NCI-H1105 (cell line): ENCODE results near the gene RGL1.
A peak's percentile ranks its signal among the peaks of the same experiment; 100 is the strongest.
"Not testable (repeated sequence)": the region's sequence is repeated elsewhere in the genome, so short reads cannot be mapped to it uniquely, and the experiment has no call there.

Experiments
- DNase-seq: peaks from one replicate; lab custom pipeline; 2025; lab: John Stamatoyannopoulos, UW

RGL1 gene

DNA sequence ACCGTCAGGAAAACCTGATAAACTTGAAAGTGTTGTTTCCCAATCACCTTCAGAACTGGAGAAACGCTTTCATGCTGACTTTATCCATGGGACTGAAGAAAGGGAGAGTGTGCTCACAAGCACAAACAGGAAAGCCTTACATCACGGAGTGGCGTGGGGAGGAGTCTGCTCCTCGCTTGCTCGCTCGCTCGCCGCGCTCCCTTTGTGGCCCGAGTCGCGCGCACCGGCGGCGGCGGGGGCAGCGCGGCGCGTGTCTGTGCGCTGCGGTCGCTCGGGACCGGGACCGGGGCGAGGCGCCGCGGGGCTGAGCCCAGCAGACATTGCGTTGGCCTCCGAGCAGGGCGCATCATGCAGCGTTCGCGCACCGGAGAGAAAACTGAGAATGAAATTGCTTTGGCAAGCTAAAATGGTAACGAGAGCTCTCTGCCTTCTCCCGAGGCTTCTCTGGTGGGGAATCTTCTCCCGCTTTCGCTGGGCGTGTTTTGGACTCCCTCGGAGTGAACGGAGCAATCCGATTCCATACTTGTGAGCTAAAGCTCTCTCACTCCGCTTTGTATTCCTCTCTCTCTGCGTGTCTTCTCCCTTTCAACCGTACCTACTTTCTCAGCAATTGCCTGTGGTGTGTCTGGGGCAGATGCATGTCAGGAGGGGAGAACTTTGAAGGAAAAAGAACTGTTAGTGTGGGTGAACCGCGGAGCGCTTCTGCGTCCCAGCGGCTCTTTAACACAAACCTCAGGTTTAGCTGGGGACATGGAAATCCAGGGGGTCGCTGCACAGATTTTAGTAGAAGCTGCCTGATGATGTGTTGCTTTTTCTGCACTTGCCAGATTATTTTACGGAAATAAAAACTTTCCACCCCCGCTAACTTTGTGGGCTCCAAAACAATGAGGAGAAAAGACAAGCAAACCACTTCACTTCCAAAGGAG, at the start of gene RGL1:
Gene RGL1 (plus strand): TSS at position 205 of the 926 bp plus-strand sequence. CDS start 178 bp downstream, at position 383.
- DNase-seq: peak; percentile 44

DNA sequence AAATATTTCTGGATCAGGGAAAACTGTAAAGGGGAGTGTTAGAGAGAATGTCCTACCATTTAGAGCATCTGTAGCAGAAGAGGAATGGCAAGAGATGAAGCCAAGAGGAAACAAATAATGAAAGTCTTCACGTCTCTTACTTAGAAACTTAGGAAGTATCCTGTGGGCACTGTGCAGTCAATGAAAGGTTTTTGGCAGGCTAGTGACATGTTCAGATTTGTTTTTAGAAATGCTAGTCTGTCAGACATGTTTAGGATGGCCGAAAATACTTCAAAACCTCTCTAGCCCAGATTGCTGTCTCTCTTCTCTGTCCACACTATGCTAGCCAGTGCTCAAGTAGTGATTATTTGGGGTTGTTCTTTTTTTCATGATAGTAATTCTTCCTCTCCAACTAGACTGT, 48.6 kb upstream of the RGL1 start:
- DNase-seq: no peak

DNA sequence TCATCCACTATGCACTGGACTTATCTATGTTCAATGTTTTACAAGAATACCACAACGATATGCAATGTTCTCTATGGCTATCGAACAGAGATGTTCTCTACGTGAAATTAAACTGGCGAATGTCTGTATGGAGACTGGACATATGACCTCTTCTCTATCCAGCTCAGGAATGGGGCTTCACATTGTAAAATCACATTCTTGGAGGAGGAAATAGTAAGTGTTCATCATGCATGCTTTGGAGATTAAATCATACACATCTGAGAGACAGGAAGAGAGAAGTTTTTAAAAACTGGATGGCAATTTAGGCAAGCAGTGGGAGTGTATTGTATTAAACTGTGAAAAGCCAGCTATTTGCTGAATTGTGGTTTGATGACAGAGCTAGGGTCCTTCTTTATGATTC, 47.9 kb upstream of the RGL1 start:
- no peak for DNase-seq

DNA sequence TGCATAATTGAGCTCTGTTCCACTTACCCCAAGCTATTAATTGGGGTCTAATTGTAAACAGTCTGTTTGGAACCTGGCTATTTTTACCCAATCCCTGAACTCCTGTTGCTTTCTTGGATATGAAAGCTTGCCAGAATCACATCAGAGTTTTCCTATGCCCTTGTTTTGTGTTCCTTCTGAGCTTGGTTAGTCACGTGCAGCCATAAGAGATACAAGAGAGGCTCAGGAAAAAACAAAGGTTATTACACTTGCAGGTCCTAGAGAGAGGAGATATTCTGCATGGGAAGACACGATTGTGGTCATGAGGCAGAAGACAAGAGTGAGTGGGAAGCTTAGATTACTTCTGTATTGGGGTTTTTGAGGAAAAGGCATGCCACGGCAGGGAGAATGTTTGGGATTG, 46.0 kb upstream of the RGL1 start:
- DNase-seq: no peak

DNA sequence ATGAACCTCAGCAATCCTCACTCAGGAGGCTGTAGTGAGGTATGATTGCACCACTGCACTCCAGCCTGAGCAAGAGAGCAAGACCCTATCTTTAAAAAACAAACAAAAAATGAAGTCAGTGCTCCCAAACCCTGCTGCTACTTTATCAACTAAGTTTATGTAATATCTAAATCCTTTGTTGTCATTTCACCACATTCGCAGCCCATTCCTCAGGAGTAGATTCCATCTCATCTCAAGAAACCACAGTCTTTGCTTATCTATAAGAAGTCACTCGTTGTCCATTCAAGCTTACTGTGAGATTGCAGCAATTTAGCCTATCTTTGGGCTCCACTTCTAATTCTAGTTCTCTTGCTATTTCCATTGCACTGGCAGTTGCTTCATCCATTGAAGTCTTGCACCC, 44.3 kb upstream of the RGL1 start:
- no peak for DNase-seq

DNA sequence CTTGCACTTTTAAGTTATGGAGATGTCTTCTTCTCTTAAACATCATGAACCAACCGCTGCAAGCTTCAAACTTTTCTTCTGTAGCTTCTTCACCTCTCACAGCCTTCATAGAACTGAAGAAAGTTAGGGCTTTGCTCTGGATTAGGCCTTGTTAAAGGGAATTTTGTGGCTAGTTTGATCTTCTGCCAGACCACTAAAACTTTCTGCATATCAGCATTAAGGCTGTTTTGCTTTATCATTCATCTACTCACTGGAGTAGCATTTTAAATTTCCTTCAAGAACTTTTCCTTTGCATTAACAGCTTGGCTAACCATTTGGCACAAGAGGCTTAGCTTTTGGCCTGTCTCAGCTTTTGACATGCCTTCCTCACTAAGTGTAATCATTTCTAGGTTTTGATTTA, 43.0 kb upstream of the RGL1 start:
- DNase-seq: no peak

DNA sequence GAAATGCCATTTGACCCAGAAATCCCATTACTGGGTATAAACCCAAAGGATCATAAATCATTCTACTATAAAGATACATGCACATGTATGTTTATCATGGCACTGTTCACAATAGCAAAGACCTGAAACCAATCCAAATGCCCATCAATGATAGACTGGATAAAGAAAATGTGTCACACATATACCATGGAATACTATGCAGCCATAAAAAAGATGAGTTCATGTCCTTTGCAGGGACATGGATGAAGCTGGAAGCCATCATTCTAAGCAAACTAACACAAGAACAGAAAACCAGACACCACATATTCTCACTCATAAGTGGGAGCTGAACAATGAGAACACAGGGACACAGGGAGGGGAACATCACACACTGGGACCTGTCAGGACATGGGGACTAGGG, 42.1 kb upstream of the RGL1 start:
- DNase-seq: not testable (repeated sequence)

DNA sequence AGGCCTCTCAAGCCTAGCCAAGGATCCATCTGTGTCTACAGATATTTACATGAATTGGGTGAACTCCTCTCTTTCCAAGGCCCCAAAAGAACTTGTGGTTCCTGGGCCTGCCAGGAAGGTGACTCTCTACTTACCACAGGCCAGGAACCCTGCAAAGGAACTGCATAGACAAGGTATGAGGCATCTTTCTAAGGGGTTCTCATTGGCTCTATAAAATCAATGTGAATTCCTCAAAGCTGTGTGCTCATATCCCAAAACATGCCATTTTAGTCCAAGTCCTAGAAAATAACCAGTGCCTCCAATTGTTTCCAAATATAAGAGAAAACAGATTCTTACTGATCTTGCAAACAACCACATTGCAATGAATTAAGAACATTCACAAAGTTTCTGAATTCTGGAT, 39.9 kb upstream of the RGL1 start:
- no peak for DNase-seq

DNA sequence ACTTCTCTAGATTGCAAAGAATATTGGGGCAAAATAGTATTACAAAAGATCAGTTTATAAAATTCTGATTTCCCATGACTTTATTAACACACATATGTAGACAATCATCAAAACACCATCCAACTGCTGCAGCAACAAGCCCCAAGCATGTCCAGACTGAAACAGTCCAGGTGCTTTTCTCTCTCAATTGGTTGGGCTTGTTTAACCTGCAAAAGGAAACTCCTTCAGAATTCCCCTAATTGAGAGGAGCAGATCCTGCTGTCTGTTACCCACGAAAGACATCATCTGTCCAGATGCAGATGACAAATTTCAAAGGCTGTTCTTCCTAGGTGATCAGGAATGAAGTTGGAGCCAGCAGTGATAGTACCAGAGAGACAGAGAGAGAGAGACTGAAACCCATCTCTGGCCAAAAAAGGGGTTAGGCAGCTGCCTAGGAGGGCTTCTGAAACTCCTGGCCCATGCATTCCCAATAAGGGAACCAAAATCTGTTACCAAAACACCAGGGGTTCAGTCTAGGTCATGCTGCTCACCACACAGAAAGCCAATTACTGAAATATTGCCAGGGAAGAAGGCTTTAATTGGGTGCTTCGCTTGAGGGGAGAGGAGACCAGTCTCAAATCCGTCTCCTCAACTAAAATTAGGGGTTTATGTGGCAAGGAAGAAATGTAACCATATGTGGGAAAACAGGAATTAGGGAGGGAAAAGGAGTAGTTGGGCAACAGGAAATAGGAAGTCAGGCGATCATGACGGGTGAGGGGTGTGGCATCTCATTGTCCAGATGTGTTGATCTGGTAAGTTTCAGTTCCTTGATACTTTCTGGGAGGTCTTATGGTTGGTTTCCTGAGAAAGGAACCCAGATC, 34.7 kb upstream of the RGL1 start:
- DNase-seq: no peak

DNA sequence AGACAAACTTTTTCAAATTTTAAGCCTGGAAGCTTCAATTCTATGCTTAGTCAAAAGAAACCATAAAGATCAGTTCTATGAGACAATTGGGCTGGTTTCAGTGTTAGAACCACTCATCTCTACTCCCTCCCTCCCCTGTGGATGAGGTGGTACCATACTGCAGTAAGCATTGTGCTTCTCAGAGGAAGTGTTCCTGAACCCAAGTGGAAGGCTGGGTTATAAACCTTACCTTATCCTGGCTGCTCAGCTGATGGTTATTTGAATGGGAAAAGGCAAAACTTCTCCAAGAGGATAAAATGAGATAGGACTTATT, 34.1 kb upstream of the RGL1 start:
- no peak for DNase-seq

DNA sequence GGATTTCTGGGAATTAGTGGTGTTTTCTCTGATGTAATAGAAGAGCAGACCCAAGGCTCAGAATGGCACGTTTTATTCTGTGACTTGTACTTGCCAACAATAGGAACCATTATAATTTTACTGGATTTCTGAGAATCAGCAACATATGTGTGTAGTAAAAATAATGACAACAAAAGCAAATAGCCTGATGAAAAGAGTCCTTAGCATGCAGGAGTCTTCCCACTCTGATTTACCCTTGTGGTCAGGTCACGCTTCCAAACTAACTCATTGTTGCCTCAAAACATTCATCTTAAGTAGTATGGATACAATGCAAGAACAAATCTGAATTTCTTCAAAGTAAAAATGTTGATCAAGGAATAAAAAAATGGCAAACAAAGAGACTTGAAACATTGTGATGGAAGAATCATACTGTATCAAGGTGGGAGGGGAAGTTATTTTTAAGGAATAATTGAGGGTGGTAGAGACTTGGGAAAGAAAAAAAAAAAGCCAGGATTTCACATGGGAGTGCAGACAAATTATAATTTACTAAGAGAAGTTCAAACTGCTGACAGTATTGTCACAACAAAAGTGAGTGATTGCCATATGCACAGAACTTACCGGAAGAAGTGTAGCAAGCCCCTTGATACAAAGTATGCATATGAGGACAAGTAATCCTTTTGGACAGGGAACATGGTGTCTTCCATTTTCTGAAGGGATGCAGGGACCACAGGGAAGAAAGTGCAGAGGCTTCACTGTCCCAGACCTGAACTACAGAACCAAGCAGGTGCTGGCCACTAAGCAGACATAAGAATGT, 31.2 kb upstream of the RGL1 start:
- no peak for DNase-seq

DNA sequence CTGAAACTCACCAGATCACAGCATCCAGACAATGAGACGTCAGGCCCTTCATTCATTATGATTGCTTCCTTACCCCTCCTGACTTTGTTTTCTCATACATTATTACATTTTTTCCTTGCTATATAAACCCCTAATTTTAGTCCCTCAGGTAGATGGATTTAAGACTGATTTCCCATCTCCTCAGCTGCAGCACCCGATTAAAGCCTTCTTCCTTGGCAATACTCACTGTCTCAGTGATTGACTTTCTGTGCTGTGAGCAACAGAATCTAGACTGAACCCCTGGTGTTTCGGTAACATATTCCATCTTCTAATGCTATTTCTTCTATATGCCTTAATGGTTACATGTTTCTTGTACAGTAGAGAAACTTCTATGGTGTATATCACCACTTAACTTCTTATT, 30.0 kb upstream of the RGL1 start:
- DNase-seq: no peak

DNA sequence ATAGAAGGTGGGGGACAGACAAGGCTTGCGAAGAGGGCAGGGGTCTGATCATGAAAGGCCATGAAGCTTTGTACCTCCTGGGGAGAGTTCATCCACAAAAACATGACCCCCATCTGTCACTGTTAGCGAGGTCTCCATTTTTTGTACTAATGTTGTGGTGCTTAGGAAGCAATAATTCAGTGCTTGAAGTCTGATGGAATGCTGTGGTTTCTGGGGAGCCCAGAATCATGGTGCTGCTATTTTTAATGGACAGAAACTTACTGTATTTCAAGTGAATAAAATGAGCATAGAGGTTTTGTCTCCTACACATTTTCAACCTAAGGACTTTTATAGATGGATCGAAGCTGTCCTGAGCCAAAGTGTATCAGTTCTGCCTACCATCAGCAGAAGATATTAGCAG, 28.2 kb upstream of the RGL1 start:
- DNase-seq: no peak

DNA sequence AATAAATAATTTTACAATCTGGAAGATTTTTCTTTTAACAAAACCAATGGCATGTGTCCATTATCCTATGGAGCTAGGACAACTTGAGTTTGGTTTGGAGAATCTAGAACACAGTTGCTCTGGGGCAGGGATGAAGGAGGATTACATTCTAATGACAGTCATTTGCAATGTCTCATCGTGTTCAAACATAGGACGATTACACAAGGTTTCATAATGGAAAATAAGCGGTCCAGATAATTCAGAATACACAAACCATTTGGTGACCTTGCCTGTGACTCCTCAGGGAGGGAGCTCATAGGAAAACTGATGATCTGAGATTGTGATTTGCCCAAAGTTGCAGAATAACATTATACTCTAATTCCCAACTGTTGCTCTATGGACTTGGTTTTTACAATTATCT, 27.6 kb upstream of the RGL1 start:
- no peak for DNase-seq

DNA sequence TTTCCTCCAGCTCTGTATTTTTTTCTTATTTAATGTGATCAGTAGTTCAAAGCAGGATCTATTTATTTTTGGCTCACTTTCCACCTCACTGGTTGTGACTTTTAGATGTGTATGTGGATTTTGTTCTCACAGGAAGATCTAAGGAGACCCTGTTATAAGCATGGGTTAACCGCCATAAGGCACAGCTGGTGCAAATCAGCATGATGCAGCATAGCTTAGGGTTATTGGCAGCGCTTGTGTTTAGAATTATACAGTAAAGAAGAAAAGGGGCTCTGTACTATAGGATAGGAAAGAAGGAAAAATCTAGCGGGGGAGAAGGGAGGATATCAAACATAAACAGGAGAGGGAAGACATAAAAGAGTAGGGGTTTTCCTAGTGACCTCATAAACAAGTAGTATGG, 26.9 kb upstream of the RGL1 start:
- DNase-seq: no peak

DNA sequence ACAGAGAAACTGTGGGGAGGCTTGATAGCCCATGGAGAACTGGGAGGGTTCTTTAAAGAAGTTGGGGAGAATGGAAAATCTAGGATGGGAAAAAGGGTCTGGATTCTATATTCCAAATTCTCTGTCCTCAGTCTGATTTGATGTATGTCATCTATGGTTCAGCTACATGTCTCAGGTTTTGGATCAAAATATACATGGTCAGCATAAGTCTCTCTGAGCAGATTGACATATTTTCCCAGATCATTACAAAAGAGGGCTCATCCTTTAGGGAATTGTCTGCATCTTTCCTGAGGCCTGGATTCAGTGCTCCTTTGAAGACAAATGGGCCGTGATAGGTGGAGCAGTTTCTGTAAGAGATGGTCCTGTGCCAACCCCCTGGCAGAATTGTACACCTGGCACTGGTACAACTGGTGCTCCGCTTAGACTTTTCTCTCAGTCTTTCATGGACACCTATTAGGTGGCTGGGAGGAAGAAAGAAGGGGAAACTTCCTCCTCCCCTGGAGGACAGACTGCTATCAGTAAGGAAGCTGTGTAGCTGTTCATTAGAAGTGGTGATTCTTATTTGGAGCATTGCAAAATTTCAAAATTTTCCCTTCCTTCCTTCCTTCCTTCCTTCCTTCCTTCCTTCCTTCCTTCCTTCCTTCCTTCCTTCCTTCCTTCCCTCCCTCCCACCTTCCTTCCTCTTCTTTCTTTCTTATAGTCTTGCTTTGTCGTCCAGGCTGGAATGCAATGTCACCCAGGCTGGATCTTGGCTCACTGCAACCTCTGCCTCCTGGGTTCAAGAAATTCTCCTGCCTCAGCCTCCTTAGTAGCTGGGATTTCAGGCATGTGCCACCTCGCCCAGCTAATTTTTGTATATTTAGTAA, 26.1 kb upstream of the RGL1 start:
- no peak for DNase-seq

DNA sequence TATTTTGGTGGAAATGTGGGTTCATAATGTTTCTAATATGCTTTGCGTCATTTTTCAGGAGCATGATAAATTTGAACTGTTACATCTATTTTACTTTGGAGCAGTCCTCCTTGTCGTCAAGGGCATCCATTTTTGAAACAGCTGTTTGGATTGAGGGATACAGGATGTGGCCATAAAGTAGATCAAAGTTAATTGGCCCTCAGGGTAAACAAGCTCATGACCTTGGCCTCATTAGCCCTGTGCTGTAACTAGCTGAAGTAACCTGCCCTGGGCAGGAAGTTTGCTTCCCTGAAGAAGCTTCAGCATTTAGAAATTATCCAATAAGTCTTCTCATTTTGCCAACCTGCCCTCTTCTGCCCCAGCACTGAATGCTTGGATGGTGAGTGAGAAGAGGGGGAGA, 24.8 kb upstream of the RGL1 start:
- DNase-seq: no peak

DNA sequence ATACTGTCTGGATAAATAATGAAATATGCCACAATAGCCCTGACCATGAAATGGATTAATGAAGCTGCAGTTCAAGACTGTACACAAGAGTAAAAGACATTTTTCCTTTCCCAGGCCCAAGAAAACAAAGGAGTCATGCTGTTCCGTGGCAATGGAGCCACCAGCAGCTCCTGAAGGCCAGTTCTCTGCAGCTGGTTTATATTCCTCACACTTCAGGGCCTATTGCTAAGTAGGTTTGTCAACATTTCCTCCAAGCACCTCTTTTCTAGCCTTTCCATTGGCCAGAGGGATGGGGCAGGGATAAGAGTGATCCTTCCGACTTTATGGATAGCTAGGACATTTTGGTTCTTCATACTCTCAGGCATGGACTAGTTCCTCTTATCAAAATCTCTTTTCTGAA, 24.2 kb upstream of the RGL1 start:
- no peak for DNase-seq

DNA sequence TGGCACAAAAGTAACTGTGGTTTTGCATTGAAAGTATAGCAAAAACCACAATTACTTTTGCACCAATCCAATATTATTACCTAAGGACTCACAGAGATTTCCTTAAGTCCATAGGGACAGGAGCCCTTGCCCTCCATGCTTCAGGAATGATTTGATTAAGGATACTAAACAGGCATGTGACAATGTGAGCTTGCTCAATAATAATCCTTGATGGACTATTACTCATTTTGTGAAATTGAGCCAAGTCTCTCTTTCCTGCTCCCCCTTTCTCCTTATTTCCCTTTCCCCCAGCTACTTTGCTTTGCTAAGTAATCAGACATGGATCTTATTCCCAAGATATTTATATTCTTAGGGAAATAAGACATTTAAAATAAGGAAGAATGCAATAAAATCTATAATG, 21.6 kb upstream of the RGL1 start:
- DNase-seq: no peak

DNA sequence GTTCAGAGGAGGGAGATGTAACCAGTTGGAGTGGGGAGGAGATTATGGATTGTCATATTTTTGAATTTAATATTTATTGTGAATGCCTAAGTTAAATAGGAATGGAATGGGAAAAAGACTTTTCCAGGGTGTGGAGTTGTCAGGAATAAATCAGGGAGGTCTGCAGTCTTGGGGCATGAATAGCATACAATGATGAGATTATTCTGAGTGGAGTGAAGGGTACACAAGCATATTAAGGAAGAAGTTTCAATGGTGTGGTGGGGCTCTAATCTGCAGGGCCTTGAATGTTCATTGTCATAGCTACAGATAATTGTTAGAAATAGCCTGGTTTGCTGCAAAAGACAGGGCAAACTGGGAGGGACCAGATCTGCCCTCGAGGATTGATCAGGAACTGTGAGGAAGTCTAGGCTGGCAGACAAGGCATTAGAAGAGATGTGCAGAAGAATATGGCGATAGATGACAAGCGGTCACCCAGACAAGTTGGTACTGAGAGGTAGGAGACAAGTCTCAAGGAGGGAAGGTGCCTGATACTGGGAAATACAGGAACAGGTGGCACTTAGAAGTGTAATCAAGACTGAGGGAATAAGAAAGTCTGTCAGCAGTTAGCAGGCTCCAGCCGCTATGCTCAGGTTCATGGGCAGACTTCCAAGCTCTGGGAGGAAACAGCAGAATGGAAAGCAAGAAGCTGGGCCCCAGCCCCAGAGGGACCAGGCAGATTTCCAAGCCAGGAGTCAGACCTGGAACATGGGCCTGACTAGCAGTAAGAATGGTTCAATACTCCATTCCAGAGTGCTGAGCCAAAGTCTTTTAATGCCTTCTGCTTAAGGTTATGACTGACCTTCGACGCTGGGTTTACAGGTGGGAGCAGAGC, 20.9 kb upstream of the RGL1 start:
- no peak for DNase-seq

DNA sequence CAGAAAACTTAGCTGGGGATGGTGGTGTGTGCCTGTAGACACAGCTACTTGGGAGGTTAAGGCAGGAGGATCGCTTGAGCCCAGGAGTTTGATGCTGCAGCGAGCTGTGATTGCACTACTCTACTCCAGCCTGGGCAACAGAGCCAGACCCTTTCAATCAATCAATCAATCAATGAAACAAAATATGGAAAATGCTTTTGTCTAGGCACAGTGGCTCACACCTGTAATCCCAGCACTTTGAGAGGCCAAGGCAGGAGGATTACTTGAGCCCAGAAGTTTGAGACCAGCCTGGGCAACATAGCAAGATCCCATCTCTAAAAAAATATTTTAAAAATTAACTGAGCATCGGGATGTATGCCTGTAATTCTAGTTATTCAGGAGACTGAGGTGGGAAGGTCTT, 19.0 kb upstream of the RGL1 start:
- DNase-seq: not testable (repeated sequence)
